Stimulated activated CD4-positive, alpha-beta T cell treated with anti-CD3 and anti-CD28 coated beads, Interleukin-2, amount 100 ng/mL, for 48 hours (primary cell): ENCODE data around the gene SNRNP200.

ENCODE experiments used
- DNase-seq, 2 donors: peaks; one replicate each; pipeline ENCODE4 v3.0.0-alpha.2; 2020

The SNRNP200 gene

GRCh38 chr2:96305091-96305978 lies at the start of gene SNRNP200:
TSS of gene SNRNP200 (minus strand) at chr2:96305546. CDS start at chr2:96305437, 109 bp downstream.
- peak; percentile 90 to 91 for DNase-seq

- no peak for DNase-seq
Measured at GRCh38 chr2:96354492-96354891, 49.1 kb upstream of the SNRNP200 start.

DNA sequence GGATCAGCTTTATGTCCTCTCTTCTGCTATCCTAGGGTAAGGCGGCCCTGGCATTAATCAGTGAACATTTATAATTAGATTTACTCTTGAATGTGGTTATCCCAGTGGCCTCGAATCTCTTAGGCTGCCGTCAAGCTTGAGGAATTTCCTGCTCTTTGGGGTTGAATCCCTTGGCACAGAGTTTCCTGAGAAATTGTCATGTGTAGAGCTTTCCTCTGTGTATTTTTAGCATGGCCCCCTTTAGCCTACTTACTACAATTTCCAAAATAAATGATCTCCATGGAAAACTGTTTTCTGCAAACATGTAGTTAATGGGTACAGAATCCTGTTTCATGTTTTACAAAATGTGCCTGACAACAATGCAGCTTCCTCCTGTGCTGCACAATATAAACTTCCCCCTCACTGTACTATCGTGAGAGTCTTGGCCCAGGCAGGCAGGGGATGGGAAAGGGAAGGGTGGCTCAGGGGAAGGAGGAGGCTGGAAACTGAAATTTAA lies 48.3 kb upstream of the SNRNP200 start:
- no peak for DNase-seq

DNA sequence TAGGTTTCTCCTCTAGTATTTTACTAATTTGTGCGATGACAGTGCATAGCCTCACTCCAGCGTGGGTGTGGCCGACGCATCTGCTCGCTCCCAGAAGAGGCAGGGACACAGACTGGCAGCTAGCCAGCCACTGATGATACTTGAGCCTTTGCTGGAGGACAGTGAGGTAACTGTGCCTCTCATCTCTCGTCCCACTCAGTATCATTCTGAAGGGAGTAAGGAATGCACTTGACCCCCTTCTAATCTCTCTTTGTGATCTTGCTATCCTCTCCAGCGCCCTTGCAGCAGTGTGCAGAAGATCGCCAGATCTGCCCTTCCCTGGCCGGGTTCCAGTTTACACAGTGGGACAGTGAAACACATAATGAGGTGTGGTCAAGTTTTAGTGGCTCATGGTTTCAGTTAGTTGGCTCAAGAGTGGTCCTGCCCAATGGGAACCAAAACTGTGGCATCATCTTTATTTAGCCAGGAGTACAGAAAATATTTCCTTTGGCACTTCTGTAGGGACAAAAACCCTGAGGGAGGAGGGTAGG lies 47.8 kb upstream of the SNRNP200 start:
- no peak for DNase-seq

DNA sequence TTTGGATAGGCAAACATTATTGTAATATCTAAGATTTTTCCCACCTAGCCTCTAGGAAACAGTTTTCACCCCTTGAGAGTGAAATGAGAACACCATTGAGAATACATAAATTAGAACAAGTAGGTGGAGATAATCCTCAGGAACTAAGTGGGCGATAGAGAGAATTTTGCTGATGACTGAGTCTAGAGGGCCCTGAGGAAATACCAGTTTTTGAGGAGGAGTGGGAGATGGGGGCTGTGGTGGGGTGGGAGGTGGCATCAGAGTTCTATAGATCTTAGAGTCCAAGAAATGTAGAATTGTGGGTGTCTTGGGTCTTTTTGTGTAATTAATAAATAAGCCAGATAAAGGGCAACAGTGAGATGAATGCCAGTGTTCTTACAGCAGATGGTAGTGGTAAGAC lies 42.0 kb upstream of the SNRNP200 start:
- DNase-seq: no peak

DNA sequence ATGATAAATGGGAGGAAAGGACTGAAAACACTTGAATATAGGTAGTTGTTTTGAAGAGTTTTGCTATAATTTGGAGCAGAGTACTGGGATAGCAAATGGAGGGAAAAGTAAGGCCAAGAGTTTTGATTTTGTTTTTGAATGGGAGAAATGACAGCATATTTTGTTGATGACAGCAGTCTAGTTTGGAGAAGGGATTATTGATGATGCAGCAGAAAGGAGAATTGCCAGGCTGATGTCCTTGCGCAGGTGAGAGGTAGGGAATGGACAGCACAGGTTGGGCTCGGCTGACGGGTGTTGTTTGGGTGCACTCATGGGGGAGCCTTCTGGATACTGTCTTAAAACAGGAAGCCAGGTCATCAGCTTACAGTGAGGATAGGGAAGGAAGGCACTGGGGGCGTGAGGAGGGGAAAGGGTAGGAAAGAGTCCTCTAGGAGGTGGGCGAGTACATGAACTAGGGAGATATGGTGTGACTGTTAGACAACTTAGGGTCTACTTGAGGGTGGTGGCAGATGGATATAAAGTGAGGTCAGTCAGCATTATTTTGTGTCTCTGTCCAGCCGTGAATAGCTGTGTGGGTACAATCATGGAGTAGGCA lies 40.6 kb upstream of the SNRNP200 start:
- DNase-seq: no peak

DNA sequence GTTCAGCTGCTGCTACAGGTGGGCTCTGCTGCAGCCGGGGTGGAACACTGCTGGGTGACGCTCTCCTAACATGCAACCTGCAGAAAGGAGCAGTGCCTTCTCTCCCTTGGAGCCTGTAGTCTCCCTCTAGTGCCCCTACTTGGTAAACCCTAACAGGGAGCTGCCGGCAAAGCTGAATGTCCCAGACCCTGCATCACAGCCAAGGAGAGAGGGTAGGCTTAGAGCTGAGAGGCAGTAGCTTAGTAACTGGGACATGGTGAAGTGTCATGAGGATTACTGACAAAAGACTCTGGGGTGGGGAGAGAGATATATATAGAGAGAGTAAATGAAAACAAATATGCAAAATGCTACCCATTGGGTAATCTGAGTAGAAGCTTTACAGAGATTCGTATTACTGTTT lies 40.1 kb upstream of the SNRNP200 start:
- no peak for DNase-seq

GRCh38 chr2:96344011-96344410 lies 38.7 kb upstream of the SNRNP200 start:
- DNase-seq: peak in 1 of 2 donors; percentile 23

- DNase-seq: no peak
Measured at GRCh38 chr2:96342085-96342484, 36.7 kb upstream of the SNRNP200 start.

GRCh38 chr2:96341641-96342040 lies 36.3 kb upstream of the SNRNP200 start:
- DNase-seq: no peak

DNA sequence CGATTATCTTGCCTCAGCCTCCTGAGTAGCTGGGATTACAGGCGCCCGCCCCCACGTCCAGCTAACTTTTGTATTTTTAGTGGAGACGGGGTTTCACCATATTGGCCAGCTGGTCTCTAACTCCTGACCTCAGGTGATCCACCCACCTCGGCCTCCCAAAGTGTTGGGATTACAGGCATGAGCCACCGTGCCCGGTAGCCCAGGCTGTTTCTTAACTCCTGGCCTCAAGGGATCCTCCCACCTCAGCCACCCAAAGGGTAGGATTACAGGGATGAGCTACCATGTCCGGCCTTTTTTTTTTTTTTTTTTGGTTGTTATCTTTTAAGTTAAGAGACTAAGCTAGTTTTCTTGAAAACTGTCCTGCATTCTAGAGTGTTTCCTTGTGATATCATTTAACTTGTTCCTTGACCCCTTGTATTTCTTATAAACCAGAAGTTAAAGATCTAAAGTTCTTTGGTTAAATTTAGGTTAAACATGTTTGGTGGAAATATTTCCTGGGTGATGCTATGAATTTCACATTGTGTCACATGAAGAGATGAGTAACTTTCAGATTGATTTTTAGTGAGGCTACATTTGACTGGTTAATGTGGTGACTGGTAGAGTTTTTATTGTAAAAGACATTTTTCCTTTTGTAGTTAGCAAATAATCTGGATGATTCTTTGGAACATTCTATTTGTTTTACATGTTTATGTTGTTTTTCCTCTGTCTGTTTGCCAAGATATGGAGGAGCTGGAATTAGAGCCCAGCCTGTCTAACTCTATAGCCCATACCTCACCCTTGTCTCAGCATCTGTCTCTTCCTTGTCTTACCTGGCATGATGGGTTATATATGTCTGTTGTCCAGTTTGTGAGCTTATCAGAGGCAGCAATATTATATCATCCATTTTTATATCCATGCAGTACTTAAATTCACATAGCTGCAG lies 35.4 kb upstream of the SNRNP200 start:
- no peak for DNase-seq

- no peak for DNase-seq
Measured at GRCh38 chr2:96336873-96337272, 31.5 kb upstream of the SNRNP200 start.

- DNase-seq: no peak
Measured at GRCh38 chr2:96336104-96336775, 30.9 kb upstream of the SNRNP200 start.

- no peak for DNase-seq
Measured at GRCh38 chr2:96333708-96334107, 28.4 kb upstream of the SNRNP200 start.

- DNase-seq: no peak
Measured at GRCh38 chr2:96330407-96330806, 25.1 kb upstream of the SNRNP200 start.

- no peak for DNase-seq
Measured at GRCh38 chr2:96329874-96330273, 24.5 kb upstream of the SNRNP200 start.

DNA sequence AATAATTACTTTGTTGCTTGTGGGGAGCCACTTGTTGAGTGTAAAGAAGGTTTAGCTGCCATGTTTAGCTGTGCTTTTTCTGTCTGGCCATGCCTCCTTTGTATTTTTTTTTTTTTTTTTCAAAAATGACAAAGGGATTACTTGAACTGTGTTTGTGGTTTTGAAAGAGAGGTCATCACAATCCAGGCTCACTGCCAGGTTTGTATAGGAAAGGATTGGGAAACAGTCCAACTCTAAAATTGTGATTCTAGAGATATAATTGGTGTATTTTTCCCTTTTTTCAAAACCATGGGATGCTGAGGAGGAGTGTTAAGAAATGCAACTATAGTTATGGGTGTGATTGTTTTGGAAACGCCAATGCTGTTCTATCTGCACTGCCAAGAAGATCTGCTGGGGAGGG lies 24.1 kb upstream of the SNRNP200 start:
- no peak for DNase-seq

GRCh38 chr2:96326990-96327820 lies 21.9 kb upstream of the SNRNP200 start:
- no peak for DNase-seq

DNA sequence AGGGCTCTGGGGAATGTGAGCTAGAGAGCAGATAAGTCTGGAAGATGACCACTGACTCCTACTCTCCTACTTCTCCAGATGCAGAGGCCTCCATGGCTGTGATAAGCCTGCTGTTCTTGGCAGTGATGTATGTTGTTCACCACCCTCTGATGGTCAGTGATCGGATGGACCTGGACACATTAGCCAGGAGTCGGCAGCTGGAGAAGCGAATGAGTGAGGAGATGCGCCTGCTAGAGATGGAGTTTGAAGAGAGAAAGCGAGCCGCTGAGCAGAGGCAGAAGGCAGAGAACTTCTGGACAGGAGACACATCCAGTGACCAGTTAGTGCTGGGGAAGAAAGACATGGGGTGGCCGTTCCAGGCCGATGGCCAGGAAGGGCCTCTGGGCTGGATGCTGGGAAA lies 21.2 kb upstream of the SNRNP200 start:
- DNase-seq: no peak

DNA sequence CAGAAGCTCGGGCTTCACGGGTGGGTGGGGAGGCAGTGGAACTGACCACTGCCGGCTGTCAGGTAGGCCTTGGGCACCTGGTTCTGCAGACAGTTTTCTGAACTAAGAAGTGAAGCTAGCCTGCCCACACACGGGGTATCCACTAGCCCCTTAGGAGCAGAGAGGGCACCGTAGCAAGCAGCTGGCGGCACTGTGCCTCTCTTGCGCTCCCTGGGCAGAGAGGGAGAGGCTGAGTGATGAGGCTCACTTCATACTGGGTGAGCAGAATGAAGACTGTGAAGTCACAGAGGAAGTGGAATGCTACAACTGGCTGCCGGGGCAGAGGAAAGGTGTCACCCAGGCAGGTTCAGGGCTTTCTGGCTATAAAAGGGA lies 20.5 kb upstream of the SNRNP200 start:
- DNase-seq: peak; percentile 17 to 31
